GM19452 (cell line): ENCODE results near the gene GMNN.
"Not testable (repeated sequence)": the region's sequence is repeated elsewhere in the genome, so short reads cannot be mapped to it uniquely, and the experiment has no call there.

Experiments
- ATAC-seq: cut with Tn5 transposase; IDR thresholded peaks from one replicate; pipeline ENCODE4 v1.9.1; 2021; ENCODE audit not compliant: unreplicated experiment

The GMNN gene

GRCh38 chr6:24774696-24775519, at the start of gene GMNN:
Gene GMNN, plus strand, starts transcription at chr6:24774937. Its CDS starts 2,310 bp downstream, at chr6:24777247.
- ATAC-seq = peak; percentile 91

DNA sequence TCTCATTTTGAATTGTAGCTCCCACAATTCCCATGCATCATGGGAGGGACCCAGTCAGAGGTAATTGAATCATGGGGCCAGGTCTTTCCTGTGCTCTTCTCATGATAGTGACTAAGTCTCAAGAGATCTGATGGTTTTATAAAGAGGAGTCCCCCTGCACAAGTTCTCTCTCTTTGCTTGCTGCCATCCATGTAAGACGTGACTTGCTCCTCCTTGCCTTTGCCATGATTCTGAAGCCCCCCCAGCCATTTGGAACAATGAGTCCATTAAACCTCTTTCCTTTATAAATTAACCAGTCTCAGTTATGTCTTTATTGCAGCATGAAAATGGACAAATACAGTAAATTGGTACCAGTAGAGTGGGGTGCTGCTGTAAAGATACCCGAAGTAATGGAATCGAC, 44.1 kb upstream of the GMNN start:
- ATAC-seq = not testable (repeated sequence)

DNA sequence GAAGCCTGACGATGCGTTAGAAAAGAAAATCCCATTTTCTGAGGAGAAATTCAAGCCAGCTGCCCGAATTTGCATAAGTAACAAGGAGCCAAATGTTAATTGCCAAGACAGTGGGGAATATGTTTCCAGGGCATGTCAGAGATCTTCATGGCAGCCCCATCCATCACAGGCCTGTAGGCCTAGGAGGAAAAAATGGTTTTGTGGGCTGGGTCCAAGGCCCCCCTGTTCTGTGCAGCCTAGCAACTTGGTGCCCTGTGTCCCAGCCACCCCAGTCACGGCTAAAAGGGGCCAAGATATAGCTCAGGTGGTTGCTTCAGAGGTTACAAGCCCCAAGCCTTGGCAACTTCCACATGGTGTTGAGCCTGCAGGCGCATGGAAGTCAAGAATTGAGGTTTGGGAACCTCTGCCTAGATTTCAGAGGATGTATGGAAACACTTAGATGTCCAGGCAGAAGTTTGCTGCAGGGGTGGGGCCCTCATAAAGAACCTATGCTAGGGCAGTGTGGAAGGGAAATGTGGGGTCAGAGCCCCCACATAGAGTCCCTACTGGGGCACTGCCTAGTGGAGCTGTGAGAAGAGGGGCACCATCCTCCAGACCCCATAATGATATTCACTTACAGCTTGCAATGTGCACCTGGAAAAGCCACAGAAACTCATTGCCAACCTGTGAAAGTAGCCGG, 43.1 kb upstream of the GMNN start:
- not testable (repeated sequence) for ATAC-seq

DNA sequence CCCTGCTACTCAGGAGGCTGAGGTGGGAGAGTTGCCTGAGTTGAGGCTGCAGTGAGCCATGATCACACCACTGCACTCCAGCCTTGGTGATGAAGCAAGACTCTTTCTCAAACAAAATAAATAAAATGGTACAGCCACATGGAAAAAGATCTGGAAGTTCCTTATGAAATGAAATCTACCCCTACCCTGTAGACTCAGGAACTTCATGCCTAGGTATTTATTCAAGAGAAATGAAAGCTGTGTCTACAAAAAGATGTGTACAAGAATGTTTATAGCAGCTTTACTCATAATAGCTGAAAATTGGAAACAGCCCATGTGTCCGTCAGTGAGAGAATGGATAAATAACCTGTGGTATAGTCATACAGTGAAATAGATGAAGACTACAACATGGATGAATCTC, 40.6 kb upstream of the GMNN start:
- ATAC-seq = no peak

DNA sequence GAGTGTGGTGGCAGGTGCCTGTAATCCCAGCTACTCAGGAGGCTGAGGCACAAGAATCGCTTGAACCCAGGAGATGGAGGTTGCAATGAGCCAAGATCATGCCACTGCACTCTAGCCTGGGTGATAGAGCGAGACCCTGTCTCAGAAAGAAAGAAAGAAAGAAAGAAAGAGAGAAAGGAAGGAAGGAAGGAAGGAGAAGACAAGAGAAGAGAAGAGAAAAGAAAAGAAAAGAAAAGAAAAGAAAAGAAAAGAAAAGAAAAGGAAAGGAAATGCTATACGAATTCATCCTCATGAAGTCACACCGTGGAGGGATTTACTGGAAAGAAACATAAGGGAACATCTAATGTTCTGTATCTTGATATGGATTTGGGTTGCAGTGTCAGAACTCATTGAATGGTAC, 40.0 kb upstream of the GMNN start:
- not testable (repeated sequence) for ATAC-seq

DNA sequence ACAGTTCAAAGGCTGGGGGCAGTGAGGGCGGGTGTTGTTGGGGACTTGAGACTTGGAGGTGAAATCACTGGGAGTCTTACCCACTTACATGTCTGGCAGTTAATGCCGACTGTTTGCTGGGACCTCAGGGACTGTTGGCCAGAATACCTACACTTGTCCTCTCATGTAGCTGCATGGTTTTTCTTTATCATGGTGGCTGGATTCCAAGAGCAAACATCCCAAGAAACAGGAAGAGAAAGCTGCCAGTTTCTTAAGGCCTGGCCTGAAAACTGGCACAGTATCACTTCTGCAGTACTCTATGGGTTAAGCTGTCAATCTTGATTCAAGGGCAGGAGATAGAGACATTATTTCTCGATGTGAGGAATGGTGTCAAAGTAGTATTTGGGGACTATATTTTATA, 36.0 kb upstream of the GMNN start:
- no peak for ATAC-seq

DNA sequence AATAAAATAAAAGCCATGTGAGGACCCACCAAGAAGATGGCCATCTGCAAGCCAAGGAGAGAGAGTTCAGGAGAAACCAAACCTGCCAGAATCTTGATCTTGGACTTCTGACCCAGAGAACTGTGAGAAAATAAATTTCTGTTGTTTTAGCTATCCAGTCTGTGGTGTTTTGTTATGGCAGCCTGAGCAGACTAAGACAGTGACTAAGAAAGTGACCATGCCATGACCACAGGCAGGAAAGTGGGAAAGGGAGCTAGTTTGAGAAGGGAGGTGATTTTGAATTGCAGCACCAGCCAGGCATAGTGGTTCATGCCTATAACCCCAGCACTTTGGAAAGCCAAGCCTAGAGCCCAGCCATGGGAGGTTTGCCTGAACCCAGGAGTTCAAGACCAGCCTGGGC, 33.9 kb upstream of the GMNN start:
- ATAC-seq = no peak

- no peak for ATAC-seq
These were observed 32.5 kb upstream of the GMNN start for GRCh38 chr6:24742216-24742738.

DNA sequence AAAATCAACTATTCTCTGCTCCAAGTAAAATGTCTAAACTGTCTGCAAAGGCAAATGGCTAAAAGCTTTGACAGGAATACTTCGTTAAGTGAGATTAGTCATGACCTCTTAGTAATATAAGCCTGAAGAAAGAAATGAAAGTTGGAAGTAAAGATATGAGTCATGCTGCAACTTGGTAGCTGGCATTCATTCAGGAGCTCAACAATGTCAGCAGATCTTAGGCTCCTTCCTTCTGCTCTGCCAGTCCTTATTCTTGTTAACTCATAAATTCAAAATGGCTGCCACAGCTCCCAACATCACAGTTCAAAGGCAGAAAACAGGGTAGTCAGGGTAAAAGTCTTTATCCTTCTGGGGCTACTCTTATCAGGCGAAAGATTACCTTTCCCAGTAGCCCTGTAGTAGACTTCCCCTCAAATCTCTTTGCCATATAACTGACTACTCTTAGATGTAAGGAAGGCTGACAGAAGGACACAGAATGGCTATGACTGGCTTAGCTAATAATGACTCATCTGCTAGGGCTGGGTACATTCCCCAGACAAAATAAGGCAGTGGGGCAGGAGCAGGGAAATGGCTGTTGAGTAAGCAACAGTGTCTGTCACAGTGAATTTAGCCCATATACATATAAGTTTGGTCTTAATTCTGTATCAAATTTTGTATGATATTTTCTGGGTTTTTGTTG, 31.3 kb upstream of the GMNN start:
- peak; percentile 84 for ATAC-seq

- ATAC-seq = peak; percentile 45
These were observed 30.8 kb upstream of the GMNN start for GRCh38 chr6:24743944-24744335.

GRCh38 chr6:24744911-24745310, 29.8 kb upstream of the GMNN start:
- ATAC-seq = no peak

DNA sequence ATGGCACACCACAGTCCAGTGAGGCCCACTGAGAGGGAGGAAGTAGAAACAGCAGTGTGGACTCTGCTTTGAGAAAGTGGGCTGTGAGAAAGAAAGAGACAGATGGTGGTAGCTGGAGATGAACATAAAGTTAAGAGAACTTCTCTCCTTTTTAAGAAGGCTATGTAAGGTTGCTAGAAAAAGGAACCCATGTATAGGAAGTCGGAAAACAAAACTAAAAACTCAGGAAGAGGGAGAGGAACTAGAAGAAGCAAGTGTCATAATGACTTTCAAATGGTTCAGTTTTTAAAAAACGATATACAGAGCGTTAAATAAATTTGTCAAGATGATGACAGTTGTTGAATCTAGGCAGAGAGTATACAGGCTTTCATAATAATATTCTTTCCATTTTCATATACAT, 25.4 kb upstream of the GMNN start:
- no peak for ATAC-seq

GRCh38 chr6:24750878-24751277, 23.9 kb upstream of the GMNN start:
- ATAC-seq = not testable (repeated sequence)

DNA sequence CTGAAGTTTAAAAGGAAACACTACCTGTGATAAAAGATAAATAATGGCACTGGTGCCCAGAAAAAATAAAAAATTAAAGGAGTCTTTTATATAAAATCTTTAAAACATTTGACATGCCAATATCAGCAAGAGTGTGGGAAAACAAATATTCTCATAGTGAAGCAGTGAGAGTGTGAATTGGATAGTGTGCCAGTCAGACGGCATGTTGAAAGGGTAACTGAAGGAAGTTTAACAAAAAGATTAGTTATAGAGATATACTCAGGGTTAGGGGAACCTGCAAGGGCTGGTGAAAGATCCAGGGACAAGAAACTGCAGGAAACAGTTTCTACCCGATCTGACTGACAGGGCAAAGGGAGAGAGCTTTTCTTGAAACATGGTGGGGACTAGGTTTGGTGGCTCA, 22.2 kb upstream of the GMNN start:
- no peak for ATAC-seq

GRCh38 chr6:24752917-24753492, 21.7 kb upstream of the GMNN start:
- ATAC-seq = no peak

GRCh38 chr6:24753545-24753944, 21.2 kb upstream of the GMNN start:
- ATAC-seq = no peak

DNA sequence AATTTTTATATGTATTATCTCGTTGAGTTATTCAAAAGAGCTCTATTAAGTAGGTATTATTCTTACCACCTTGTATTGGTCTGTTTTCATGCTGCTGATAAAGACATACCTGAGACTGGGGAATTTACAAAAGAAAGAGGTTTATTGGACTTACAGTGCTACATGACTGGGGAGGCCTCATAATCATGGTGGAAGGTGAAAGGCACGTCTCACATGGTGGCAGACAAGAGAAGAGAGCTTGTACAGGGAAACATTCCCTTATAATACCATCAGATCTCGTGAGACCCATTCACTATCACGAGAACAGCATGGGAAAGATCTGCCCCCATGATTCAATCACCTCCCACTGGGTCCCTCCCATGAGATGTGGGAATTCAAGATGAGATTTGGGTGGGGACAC, 20.4 kb upstream of the GMNN start:
- ATAC-seq = not testable (repeated sequence)

DNA sequence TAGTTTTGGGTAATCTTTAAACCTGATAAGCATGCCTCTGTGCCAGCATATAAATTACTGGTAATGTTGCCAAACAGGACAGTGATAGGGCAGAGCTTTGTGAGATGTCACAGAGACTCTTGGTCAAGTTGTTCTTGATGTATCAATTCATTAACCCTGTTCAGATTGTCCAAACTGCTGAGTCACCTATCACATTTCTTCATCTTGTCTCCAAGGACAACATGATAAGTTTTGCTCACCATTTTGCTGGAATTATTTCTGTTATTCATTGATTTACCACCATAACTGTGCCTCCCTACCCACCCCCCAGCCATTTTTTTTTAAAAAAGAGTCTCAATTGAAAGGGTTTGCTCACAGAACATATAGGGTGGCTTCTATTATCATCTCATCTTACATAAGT, 19.5 kb upstream of the GMNN start:
- no peak for ATAC-seq

- ATAC-seq = no peak
These were observed 17.1 kb upstream of the GMNN start for GRCh38 chr6:24757611-24758010.

DNA sequence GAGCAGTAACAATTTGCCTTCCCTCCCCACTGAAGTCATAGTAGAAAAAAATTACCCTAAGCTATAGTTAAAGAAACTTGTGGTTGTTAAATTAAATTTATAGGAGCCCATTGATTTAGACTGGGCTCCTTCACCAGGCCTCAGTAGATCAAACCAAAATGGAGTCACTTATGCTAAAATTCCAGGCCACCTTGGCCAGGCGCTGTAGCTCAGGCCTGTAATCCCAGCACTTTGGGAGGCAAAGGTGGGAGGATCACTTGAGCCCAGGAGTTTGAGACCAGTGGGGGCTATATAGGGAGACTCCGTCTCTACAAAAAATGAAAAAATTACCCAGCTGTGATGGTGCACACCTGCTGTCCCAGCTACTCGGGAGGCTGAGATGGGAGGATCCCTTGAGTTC, 15.0 kb upstream of the GMNN start:
- no peak for ATAC-seq

DNA sequence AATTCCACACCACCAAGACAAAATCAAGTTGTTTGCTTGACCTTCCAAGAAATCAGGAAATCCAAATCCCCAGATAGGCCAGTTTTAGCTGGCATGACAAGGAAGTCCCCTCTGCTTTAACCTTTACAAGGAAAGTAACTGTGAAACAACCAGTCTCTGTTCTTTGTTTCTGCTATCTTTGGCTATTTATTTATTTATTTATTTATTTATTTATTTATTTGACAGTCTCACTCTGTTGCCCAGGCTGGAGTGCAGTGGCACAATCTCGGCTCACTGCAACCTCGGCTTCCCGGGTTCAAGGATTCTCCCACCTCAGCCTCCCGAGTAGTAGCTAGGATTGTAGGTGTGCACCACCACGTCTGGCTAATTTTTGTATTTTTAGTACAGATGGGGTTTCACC, 14.5 kb upstream of the GMNN start:
- no peak for ATAC-seq
